HCEC 1CT (cell line): ENCODE measurements around the gene GRM1.

ENCODE experiments used
- DNase-seq: peaks from one replicate; pipeline ENCODE4 v3.0.0-alpha.2; 2017

Gene GRM1

DNA sequence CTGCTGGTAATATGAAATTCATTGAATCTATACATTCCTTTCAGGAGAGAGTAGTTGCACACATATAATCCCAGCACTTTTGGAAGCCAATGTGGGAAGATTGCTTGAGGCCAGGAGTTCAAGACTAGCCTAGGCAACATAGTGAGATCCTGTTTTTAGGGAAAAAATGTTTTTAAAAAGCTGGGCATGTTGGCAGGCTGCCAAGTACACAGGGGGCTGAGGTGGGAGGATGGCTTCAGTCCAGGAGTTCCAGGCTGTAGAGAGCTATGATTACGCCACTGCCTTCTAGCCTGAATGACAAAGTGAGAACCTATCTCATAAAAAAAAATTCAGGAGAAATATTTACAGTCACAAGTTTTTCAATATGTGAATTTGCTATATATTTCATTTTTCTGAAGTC lies 71.9 kb downstream of the GRM1 start:
- DNase-seq = no peak

DNA sequence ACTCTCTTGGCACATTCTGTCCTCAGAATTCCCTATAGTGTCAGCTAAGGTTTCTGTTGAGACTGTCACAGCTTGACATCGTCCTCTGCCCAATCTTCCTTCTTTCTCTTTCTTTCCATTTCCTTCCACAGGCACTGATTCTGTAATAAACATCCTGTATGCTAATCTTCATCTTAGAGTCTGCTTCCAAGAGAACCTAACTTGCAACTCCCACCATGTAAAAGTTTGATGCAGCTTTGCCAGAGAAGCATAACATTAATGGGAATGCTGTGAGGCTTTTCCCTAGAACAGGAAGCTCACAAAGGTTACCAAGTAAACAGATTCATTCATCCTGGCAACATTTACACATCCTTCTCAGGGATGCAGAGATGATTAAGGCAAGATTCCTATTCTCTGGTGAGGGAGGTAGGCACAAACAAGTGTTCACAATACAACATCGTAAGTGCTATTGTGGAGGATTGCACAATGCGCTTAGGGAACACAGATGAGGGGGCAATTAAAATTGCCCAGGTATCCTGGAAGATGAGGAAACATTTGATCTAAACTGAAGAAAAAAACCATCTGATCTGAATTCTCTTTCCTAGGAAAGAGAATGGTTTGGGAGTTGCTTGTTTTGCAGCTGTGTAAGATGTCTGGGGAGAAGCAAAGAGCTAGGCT lies 74.7 kb downstream of the GRM1 start:
- DNase-seq = no peak

DNA sequence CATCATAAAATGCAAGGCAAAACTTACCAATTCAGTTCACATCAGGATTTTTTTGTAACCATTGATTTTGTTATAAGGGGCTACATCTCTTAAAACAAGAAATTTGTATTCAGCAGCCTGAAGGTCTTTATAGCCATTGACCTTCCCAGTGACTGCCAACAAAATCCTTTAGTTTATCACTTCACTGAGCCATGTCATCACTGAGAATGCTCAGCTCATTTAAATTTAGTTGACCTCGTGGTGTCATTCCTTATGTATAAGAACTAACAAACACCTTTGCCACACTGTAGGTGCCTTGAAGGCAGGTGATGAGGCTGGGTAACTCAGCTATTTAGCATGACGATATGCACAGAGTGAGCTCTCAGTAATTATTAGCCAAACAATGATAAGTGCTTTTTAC lies 77.7 kb downstream of the GRM1 start:
- no peak for DNase-seq

DNA sequence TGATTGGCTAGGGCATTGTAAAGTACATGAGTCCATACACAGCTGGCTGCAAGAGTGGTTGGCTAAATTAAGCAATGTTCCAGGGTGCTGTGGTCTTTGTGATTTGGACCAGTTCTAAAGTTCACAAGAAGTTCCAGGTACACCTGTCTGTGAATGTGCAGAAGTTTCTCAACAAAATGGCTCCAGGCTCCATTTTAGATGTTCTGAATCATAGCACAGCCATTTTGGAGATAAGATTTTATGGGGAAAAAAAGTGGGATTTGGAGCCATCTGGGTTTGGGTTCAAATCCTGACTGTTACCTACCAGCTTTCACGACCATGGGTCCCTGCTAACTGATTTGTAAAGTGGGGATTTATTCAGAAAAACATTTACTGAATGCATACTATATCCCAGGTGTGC lies 82.1 kb downstream of the GRM1 start:
- no peak for DNase-seq

DNA sequence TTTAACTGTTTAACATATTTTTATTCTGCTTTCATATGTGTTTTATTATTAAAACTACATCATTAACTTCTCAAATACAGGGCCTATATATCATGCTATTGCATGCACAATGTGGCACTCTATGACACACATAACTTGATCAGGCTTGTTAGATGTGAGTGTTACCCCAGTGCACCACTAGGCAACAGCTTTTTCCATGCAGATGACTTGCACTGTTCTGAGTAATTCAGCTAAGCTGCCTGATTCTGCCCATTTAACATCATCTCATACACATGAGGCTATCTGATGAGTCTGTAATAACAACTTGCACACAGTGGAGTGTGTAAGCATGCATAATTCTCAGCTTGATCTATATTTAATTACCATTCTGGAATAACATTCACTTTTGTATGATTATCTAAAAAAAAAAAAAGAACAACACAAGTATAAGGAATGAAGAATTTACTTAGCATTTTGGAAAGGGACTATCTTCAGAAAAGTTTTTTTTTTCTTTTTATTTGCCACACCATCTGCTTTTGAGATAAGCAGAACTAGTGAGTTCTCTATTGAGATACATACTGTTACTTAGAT lies 83.1 kb downstream of the GRM1 start:
- no peak for DNase-seq

DNA sequence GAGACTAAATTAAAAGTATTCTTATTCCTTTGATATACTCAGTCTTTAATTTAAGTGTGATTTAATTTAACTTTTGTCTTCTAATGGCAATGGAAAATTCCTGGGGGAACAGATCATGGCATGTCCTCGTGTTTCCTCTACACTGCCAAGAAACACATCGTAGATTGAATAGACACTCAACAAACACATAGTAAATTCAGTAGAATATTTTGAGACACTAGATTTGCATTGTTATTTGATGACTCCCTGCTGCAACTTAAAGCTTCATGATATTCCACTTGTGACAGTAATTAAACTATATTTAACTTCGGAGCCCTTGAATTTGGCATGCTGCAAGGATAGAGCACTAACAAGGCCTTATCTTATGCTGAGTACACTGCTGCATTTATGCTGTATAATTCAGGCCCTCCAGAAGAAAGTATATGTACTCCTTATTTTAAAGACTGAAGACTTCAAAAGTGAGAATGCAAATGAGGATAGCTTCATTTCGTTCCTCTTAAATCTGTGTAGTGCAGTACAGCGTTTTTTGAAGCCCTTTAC lies 84.3 kb downstream of the GRM1 start:
- DNase-seq = no peak

DNA sequence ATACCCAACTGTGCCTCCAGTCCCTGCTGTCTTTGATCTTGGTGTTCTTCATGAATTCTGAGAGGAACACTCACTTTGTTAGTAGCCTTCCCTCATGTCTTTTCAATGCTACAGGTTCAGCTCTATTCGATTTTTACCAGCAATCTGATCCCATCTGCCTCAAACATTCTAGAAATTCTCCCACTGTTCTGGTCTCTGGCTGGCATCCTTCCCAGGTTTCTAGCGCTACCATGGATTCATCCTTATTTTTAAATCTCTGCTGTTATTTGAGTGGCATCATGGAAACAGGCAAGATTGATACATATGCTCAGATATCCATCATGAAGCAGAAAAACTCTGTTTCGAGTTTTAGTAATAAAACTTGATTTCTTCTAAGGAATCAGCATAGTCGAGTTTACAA lies 94.8 kb downstream of the GRM1 start:
- DNase-seq = no peak

DNA sequence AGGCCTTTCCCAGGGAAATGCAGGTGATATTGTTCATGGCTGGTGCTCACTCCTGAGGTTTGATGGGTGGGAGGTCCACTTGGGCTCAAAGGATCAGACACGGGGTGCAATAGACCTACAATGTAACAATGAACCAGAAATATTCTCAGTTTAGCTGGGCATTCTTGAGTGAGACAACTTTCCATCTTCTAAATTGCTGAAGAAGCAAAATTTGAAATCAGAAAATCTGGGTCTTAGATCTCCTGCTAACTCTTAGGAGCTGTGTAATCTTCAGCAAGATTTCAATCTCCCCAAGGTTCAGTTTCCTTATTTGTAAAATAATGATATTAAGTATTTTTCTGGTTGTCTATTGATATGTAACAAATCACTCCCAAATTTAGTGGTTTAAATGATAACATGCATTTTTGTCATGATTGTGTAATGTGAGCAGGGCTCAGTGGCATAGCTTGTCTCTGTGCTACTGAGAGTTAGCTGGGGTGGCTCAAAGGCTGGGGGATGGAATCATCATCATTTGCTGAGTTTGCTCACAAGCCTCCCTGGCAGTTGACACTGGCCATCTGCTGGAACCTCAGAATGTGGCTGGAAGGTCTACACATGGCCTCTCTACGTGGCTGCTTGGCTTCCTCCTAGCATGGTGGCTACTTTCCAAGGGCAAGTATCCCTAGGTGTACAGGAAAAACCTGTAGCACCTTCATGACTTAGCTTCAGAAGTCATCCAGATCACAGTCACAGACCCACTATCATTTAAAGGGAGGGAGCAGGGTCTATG lies 98.8 kb downstream of the GRM1 start:
- no peak for DNase-seq

DNA sequence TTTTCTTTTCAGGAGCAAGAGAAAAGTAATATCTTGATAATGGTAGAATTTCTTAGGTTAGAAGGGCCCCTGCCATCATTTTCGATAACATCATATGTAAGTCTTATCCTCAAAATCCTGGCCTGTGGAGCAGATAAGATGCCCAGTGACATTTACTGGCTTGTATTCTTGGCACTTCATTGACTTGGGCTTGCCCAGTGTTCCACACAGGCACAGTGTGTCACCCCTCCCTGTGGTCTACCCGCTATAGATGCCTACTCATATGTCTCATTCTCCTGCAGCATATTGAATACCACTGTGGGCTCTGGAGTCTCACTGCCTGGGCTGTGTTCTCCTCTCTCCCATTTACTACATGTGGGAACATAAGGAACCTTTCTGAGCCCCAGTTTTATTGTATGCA lies 105.0 kb downstream of the GRM1 start:
- DNase-seq = no peak

DNA sequence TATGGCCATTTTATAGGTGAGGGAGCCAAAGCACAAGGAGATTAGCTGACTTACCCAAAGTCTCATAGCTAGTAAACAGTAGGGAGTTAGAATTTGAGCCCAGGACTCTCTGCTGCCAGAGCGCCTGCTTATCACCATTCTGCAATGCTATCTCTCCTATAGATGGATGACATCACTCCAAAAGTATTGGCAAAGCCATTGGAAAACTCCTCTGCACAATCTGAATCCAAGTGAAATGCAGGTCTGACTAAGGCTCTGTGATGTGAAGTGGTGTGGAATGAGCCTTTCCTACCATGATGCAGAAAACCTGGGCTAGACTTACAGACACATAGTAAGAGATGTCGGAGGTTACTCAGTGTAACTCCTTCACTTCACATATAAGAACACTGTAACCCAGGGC lies 106.3 kb downstream of the GRM1 start:
- DNase-seq = no peak

DNA sequence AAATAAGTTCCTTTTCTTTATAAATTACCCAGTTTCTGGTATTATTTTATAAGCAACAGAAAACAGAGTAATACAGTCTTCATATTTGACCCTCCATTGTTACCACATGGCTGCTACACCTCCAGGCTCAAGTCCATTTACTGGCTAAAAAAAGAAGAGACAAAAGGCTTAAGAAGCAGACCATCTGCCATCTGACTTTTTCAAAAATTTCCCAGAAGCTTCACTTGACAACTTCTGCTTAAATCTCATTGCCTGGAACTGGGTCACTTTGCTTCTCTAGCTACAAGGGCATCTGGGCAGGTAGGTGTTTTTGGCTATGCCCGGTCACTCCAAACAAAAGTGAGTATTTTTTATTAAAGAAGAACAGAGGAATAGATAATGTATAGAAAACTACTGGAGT lies 118.0 kb downstream of the GRM1 start:
- no peak for DNase-seq

DNA sequence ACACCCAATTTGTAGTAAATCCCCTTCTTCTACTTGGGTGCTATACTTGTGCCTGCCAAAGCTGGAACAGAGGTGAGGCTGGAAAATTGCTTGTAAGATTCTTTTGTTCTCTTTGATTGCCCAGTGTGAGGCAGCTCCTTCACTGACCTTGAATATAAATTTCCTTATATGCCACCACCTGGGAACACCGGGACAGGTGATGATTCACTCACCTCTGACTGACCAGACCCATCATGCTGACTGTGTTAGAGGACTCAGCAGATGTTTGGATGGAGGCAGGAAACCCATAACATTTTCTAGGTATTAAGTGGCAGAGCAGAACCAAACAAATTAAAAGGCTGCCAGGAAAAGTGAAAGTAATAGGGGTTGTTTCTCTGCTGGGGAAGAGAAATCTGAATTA lies 120.9 kb downstream of the GRM1 start:
- DNase-seq = no peak

DNA sequence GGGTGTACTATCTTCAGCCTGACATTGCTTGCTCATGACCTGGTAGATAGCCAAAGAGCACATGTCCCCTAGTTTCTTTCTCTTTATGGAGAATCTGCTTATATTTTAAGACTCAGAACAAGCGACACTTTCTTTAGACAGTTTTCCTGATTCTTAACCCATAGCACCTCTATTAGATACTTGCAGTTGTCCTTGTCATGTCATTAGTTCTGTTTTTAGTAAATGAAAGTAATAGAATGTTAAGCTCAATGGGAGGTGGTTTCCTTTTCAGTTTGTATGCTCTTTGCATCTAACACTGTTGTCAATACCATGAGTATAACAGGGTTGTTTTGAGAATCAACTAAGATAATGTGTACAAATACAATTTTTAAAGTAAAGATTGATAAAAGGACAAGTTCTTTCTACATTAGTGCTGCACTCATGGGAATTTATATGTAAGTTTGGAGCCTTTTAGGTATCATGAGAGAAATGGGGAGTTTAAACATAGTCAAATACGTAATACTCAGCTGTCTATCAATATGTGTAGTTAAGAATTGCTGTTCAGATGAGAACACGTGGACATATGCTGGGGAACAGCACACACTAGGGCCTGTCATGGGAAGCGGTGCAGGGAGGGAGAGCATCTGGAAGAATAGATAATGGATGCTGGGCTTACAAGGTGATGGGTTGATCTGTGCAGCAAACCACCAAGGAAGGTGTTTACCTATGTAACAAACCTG lies 124.3 kb downstream of the GRM1 start:
- no peak for DNase-seq

DNA sequence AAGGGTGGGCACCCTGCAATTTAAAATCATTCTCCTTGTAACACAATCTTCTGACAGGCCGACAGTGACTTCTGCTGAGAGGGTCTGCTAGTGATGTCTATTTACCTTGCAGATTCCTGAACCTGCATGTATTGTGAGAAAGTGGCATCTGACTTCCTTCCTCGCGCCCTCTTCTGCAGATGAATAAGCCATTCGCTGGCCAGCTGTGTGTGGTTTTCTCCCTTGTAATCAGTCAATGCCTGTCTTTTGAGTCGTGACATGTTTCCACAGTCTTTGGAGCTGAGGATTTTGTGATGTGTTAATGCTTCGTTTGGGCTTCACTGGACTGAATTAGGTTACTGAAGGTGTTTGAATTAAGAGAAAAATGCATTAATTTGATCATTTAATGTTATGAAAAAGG lies 125.3 kb downstream of the GRM1 start:
- no peak for DNase-seq

DNA sequence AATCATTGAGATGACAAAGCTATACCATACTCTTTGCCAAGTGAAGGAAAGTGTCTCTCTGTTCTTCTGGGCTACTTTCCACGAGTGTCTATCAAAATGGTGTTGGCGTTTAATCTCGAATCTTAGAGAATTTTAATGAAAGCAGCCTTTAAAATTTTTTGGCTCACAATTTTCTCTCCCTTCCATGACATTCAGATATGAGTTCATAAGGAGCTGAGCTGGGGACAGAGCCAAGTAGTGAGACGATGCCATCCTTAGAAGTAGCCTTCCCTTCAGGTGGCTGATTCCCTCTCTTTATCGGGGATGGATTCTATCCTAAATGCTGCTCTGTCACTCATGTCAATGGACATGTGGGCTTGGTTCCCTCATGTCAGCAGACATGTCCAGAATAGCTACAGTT lies 132.8 kb downstream of the GRM1 start:
- DNase-seq = no peak

DNA sequence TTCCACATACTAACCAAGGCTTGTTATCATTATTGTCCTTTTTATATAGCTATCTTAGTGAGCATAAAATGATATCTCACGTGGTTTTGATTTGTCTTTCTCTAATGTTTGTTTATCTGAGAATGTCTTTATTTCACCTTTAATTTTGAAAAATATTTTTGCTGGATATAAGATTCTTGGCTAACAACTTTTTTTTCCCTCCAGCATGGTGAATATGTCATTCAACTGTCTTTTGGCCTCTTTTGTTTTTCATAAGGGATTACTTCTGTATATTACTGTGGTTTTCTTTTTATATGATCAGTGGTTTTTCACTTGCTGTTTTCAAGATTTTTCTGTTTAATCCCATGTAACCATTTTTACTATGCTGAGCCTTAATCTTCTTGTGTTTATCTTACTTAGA lies 141.0 kb downstream of the GRM1 start:
- no peak for DNase-seq

DNA sequence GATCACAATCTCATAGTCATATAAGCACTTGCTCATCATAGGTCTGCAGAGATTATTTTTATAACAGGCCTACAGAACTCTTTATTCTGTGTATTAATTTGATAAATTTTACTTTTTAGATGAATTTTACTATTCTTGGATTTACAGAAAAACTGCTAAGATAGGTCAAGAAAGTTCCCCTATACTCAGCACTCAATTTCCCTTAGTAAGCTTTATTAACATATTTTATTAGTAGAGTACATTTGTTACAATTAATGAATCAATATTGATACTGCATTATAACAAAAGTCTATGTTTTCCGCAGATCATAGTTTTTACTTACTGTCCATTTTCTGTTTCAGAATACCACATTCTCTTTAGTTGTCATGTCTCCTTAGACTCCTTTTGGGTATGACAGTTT lies 148.9 kb downstream of the GRM1 start:
- no peak for DNase-seq

DNA sequence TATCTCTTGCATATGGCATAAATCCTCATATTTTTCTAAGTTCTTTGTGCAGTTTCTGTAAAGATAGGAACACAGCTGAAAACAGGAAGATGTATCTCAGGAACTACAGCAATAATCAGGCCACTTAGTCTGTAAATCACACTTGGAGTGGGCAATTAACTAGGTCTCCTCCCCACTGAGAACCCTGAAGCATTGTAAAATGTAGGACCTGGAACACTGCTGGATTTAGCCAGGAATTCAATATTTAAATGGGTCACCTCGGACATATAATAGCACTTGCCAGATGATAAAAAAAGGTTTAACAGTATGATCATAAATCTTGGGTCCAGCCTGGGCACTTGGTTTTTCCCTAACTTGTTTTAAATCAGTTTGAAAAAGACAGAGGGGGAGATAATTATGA lies 155.0 kb downstream of the GRM1 start:
- DNase-seq = no peak

DNA sequence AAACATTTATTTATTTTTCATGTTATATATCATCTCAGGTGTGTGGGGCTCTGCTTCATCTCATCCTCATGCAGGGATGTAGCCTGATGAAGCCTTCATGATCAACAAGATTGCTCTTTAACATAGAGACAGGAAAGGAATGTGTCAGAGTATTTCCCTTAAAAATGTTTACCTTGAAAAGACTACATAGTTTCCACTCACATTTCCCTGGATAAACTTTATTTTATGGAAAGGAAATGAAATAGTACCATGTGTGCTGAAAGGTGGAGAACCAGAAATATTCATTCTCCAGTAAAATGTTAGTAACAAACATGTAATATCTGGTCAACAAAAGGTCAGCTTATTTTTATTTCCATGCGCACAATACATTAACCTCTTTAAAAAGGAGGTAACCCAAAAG lies 155.8 kb downstream of the GRM1 start:
- DNase-seq = no peak

DNA sequence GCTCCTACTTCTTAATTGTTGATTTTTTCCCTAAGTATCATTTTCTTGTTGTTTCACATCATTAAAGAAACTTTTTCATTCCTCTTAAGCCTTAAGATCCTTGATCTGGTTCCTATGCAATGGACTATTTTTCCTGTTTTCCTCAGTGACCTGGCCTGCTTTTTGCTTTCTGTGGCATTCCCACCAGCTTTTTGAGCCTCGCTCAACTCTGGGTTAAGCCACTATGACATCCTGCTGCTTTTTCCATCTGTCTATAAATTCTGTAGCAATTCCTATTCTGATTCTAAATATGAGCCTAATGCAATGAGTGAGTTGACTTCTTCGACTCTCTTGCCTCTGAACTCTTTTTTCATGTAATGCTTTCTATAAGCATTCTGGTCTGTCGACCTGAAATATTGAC lies 160.3 kb downstream of the GRM1 start:
- DNase-seq = no peak

DNA sequence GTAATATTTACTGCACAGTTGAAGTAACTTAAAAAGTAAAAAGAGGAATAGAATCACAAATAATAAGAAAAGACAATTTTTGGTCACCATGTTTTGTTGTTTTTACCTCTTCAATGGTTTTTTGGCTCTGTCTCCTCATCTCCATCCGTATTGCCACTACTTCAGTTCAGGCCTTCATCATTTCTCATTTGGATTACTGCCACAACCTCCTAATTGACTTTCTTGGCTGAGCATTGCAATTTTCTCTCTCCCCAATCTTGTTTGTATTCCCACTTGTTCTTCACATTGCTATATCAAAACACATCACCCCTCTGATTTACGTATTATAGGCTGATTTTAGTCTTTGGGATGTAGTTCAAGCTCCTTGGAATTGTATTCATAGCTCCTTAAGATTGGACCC lies 161.7 kb downstream of the GRM1 start:
- no peak for DNase-seq

DNA sequence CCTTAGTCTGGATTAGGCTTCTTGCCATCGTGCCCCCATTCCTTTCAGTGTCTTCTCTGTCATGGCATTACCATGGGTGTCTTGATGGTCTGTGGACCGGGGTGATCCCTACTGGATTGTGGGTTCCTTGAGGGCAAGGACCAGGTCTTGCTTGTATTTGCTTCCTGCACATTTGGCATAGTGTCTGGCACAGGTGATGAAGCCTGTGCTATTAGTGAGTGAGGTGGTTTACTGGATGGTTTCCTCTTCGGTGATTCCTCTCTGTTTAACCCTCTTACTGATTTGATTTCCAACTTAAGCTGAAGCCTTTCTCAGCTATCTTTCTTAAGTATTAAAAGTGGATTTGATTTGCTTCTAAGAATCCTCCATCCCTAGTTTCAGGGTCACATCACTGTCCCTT lies 162.3 kb downstream of the GRM1 start:
- DNase-seq = no peak

DNA sequence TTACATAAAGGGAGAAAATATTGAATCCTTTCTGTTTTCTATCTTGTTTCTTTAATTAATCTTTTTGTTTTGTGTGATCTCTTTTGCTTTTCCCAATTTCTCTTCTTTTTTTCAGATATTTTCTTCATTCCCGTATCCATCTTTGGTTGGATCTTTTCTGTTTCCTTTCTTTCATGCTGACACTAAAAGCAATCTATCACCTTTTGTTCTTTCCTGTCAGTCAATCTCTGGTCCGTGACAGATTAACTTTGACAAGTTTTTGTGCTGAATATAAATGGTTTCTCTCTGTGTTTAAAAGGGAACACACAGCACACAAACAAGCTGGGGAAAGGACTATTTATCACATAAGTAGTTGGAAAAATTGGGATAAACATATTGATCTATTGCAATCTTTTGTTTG lies 162.8 kb downstream of the GRM1 start:
- DNase-seq = no peak

DNA sequence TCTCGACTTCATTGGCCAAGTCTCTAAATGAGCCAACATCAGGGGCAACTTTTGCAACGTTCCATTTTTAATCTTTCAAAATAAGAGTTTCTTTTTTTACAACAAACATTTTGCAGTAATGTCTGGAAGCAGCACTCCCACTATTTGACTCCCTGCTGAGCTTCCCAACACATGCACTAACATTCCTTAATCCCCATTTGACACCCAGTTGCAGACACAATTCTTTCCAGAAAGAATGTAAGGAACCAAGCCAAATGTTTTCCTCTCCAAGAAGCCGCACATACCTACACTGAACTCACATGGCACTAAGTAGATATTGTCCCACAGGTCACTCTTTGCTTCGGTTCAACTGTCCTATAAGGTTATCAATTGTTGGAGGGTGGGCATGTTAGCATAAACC lies 165.6 kb downstream of the GRM1 start:
- DNase-seq = no peak
